ENCODE data around the gene PBXIP1. TPM values are rescaled to one million over a fixed set of nuclear protein-coding genes. Genes with fewer than 3 reads are reported as not detected.

Gene PBXIP1
- total and polyA plus RNA-seq, 2 of the 13 experiments (the other 11 are each of a cell fraction or from before 2014, with no cell fraction given), result 16.3 to 31.9 TPM

- no peak for TF ChIP-seq DMTF1 (CRISPR knock-in tag; IDR thresholded peaks at IDR 0.05)
- TF ChIP-seq SAFB2 (CRISPR knock-in tag; IDR thresholded peaks at IDR 0.05; ENCODE audit: borderline replicate concordance, low read depth), result no peak
- TF ChIP-seq ZFP36L1 (CRISPR knock-in tag; IDR thresholded peaks at IDR 0.05), result no peak; the same call in 1 of the 2 replicates
- no peak for TF ChIP-seq ZNF10 (CRISPR knock-in tag; IDR thresholded peaks at IDR 0.05; ENCODE audit: borderline replicate concordance, low read depth)
- no peak for TF ChIP-seq ZBTB3 (CRISPR knock-in tag; IDR thresholded peaks at IDR 0.05; ENCODE audit: borderline replicate concordance, low read depth)
- TF ChIP-seq ARNTL (CRISPR knock-in tag; IDR thresholded peaks at IDR 0.05), result no peak
- TF ChIP-seq POLR2AphosphoS5 (IDR thresholded peaks at IDR 0.05; ENCODE audit: low read depth, low read length), result peak; percentile 64; the same call in 1 of the 2 replicates
- no peak for TF ChIP-seq ZNF775 (CRISPR knock-in tag; IDR thresholded peaks at IDR 0.05; ENCODE audit: borderline replicate concordance)
- no peak for TF ChIP-seq MLX (CRISPR knock-in tag; IDR thresholded peaks at IDR 0.05)
- TF ChIP-seq BCL6 (CRISPR knock-in tag; IDR thresholded peaks at IDR 0.05), result no peak
- TF ChIP-seq SOX5 (CRISPR knock-in tag; IDR thresholded peaks at IDR 0.05; ENCODE audit: borderline replicate concordance), result no peak
- no peak for TF ChIP-seq ZSCAN20 (CRISPR knock-in tag; IDR thresholded peaks at IDR 0.05; ENCODE audit: borderline replicate concordance)
- TF ChIP-seq ELF1 (CRISPR knock-in tag; IDR thresholded peaks at IDR 0.05), result no peak
- no peak for TF ChIP-seq ZNF503 (CRISPR knock-in tag; IDR thresholded peaks at IDR 0.05)
Measured at GRCh38 chr1:155001675-155002463, 46.0 kb upstream of the PBXIP1 start (continued).
